Muscle of back (tissue), 13 donors: Measurements from ENCODE around the gene RNF11. TPM values are rescaled to one million over a fixed set of nuclear protein-coding genes. Genes with fewer than 3 reads are reported as not detected.
"Not testable (repeated sequence)": the region's sequence is repeated elsewhere in the genome, so short reads cannot be mapped to it uniquely, and the experiment has no call there.

Experiments
- DNase-seq, 3 donors: peaks; one replicate each; pipeline versions ENCODE4 v3.0.0 to v3.0.0-alpha.2; 2013
- long read RNA-seq, 9 donors: transcript quantifications; one replicate each; lab custom pipeline, GENCODE V29; 2026
- polyA plus RNA-seq, 10 donors: library from polyadenylated mRNA; unstranded; fragments of 120-200 nt; gene quantifications; one replicate each; pipeline ENCODE4 v1.2.1, GENCODE V29; 2013; ENCODE audit not compliant: insufficient read length in 10 of 10

Gene RNF11
- polyA plus RNA-seq: 100 to 1,000 TPM in 8 of 10 donors, 10 to 100 TPM in 2; 94.5 to 136 (median 115) TPM
- long read RNA-seq, donor 1, transcript RNF11-201 (3 exons, 3,084 nt): major isoform, 24 of 65 reads
- long read RNA-seq, donor 1, partial matches to known transcripts: 41 of 65 reads
- long read RNA-seq, donor 1, other reads (novel, unspliced or antisense): 0 of 65 reads
- long read RNA-seq, donor 2, transcript RNF11-201 (3 exons, 3,084 nt): major isoform, 23 of 23 reads
- long read RNA-seq, donor 2, partial matches to known transcripts: 0 of 23 reads
- long read RNA-seq, donor 2, other reads (novel, unspliced or antisense): 0 of 23 reads
- long read RNA-seq, donor 3: 0 reads
- long read RNA-seq, donor 4, transcript RNF11-201 (3 exons, 3,084 nt): major isoform, 30 of 31 reads
- long read RNA-seq, donor 4, partial matches to known transcripts: 0 of 31 reads
- long read RNA-seq, donor 4, other reads (novel, unspliced or antisense): 0 of 31 reads
- long read RNA-seq, donor 5, transcript RNF11-201 (3 exons, 3,084 nt): major isoform, 49 of 60 reads
- long read RNA-seq, donor 5, partial matches to known transcripts: 8 of 60 reads
- long read RNA-seq, donor 5, other reads (novel, unspliced or antisense): 0 of 60 reads
- long read RNA-seq, donor 6, transcript RNF11-201 (3 exons, 3,084 nt): major isoform, 39 of 40 reads
- long read RNA-seq, donor 6, partial matches to known transcripts: 0 of 40 reads
- long read RNA-seq, donor 6, other reads (novel, unspliced or antisense): 0 of 40 reads
- long read RNA-seq, donor 7, transcript RNF11-201 (3 exons, 3,084 nt): major isoform, 25 of 25 reads
- long read RNA-seq, donor 7, partial matches to known transcripts: 0 of 25 reads
- long read RNA-seq, donor 7, other reads (novel, unspliced or antisense): 0 of 25 reads
- long read RNA-seq, donor 8, transcript RNF11-201 (3 exons, 3,084 nt): major isoform, 19 of 19 reads
- long read RNA-seq, donor 8, partial matches to known transcripts: 0 of 19 reads
- long read RNA-seq, donor 8, other reads (novel, unspliced or antisense): 0 of 19 reads
- long read RNA-seq, donor 9, transcript RNF11-201 (3 exons, 3,084 nt): major isoform, 6 of 6 reads
- long read RNA-seq, donor 9, partial matches to known transcripts: 0 of 6 reads
- long read RNA-seq, donor 9, other reads (novel, unspliced or antisense): 0 of 6 reads

- DNase-seq: peak; percentile 90 to 98 (median 95)
These were observed at the start of gene RNF11 for GRCh38 chr1:51235673-51236530. TSS of gene RNF11 (plus strand) at chr1:51236273. CDS start at chr1:51236757, 484 bp downstream.

- no peak for DNase-seq
These were observed 47.8 kb upstream of the RNF11 start for GRCh38 chr1:51188230-51188629.

- peak; percentile 47 to 72 (median 65) for DNase-seq
These were observed 46.5 kb upstream of the RNF11 start for GRCh38 chr1:51189421-51190073.

- DNase-seq: no peak
These were observed 45.1 kb upstream of the RNF11 start for GRCh38 chr1:51190961-51191360.

GRCh38 chr1:51192213-51192843 lies 43.7 kb upstream of the RNF11 start:
- peak; percentile 66 to 77 (median 67) for DNase-seq

- no peak for DNase-seq
These were observed 42.5 kb upstream of the RNF11 start for GRCh38 chr1:51193564-51193963.

GRCh38 chr1:51203121-51203873 lies 32.8 kb upstream of the RNF11 start:
- DNase-seq: no peak

- no peak for DNase-seq
These were observed 32.2 kb upstream of the RNF11 start for GRCh38 chr1:51203874-51204245.

GRCh38 chr1:51210055-51210454 lies 26.0 kb upstream of the RNF11 start:
- peak in 2 of 3 donors; percentile 28 to 56 for DNase-seq

- no peak for DNase-seq
These were observed 25.4 kb upstream of the RNF11 start for GRCh38 chr1:51210676-51211075.

GRCh38 chr1:51214615-51215131 lies 21.4 kb upstream of the RNF11 start:
- peak; percentile 59 to 84 (median 71) for DNase-seq

GRCh38 chr1:51215169-51215568 lies 20.9 kb upstream of the RNF11 start:
- DNase-seq: no peak

GRCh38 chr1:51216631-51217030 lies 19.4 kb upstream of the RNF11 start:
- DNase-seq: no peak

- no peak for DNase-seq
These were observed 19.0 kb upstream of the RNF11 start for GRCh38 chr1:51217101-51217500.

GRCh38 chr1:51218570-51218969 lies 17.5 kb upstream of the RNF11 start:
- no peak for DNase-seq

GRCh38 chr1:51219022-51219421 lies 17.1 kb upstream of the RNF11 start:
- no peak for DNase-seq

- not testable (repeated sequence) for DNase-seq
These were observed 14.5 kb upstream of the RNF11 start for GRCh38 chr1:51221529-51221928.

- no peak for DNase-seq
These were observed 13.8 kb upstream of the RNF11 start for GRCh38 chr1:51222136-51222787.
